Measurements from ENCODE around the gene P2RX3. TPM values are rescaled to one million over a fixed set of nuclear protein-coding genes. Genes with fewer than 3 reads are reported as not detected.
"Not testable (repeated sequence)": the region's sequence is repeated elsewhere in the genome, so short reads cannot be mapped to it uniquely, and the experiment has no call there.

P2RX3 gene
- polyA plus RNA-seq, 12 donors = 1.6 to 5.6 (median 4.1) TPM; not detected in 2

- peak; percentile 80 for DNase-seq
Measured at GRCh38 chr11:57324154-57324885, 13.8 kb upstream of the P2RX3 start.

GRCh38 chr11:57324886-57325734, 13.0 kb upstream of the P2RX3 start, which contains the start of gene TNKS1BP1:
TSS of gene TNKS1BP1 (minus strand) at chr11:57324952. CDS start at chr11:57321885, 3,067 bp downstream.
- DNase-seq = peak; percentile 95

- DNase-seq = no peak
Measured at GRCh38 chr11:57325735-57326048, 12.5 kb upstream of the P2RX3 start.

- no peak for DNase-seq
Measured at GRCh38 chr11:57327721-57328120, 10.4 kb upstream of the P2RX3 start.

- no peak for DNase-seq
Measured at GRCh38 chr11:57330029-57330428, 8.1 kb upstream of the P2RX3 start.

GRCh38 chr11:57331720-57332119, 6.4 kb upstream of the P2RX3 start:
- no peak for DNase-seq

- no peak for DNase-seq
Measured at GRCh38 chr11:57332694-57333440, 5.3 kb upstream of the P2RX3 start.

GRCh38 chr11:57335023-57335342, 3.2 kb upstream of the P2RX3 start:
- no peak for DNase-seq

- DNase-seq = peak; percentile 84
Measured at GRCh38 chr11:57335343-57336110, 2.6 kb upstream of the P2RX3 start, which contains the start of gene SSRP1. TSS of gene SSRP1 (minus strand) at chr11:57335892. CDS start at chr11:57335121, 771 bp downstream.

GRCh38 chr11:57336111-57336666, 2.0 kb upstream of the P2RX3 start:
- no peak for DNase-seq

GRCh38 chr11:57336856-57337255, 1.3 kb upstream of the P2RX3 start:
- not testable (repeated sequence) for DNase-seq

GRCh38 chr11:57339328-57339727, 1.2 kb downstream of the P2RX3 start:
- DNase-seq = no peak

- DNase-seq = no peak
Measured at GRCh38 chr11:57340039-57340615, 2.0 kb downstream of the P2RX3 start.

- no peak for DNase-seq
Measured at GRCh38 chr11:57341250-57341808, 3.2 kb downstream of the P2RX3 start.

GRCh38 chr11:57342702-57343101, 4.5 kb downstream of the P2RX3 start:
- no peak for DNase-seq

- no peak for DNase-seq
Measured at GRCh38 chr11:57343825-57344224, 5.7 kb downstream of the P2RX3 start.

GRCh38 chr11:57344826-57345225, 6.7 kb downstream of the P2RX3 start:
- DNase-seq = no peak

GRCh38 chr11:57345555-57346211, 7.5 kb downstream of the P2RX3 start:
- DNase-seq = no peak

- DNase-seq = no peak
Measured at GRCh38 chr11:57347336-57347735, 9.2 kb downstream of the P2RX3 start.

GRCh38 chr11:57348052-57348451, 9.9 kb downstream of the P2RX3 start:
- DNase-seq = no peak

Data from muscle of arm (tissue), 12 donors.